NCI-H526 treated with DMSO at 0.1 percent for 48 hours (cell line): ENCODE measurements around the gene RAB3GAP2.
"Not testable (repeated sequence)": the region's sequence is repeated elsewhere in the genome, so short reads cannot be mapped to it uniquely, and the experiment has no call there.

Source experiments
- DNase-seq: peaks from one replicate; lab custom pipeline; 2025; lab: John Stamatoyannopoulos, UW

RAB3GAP2 gene

DNA sequence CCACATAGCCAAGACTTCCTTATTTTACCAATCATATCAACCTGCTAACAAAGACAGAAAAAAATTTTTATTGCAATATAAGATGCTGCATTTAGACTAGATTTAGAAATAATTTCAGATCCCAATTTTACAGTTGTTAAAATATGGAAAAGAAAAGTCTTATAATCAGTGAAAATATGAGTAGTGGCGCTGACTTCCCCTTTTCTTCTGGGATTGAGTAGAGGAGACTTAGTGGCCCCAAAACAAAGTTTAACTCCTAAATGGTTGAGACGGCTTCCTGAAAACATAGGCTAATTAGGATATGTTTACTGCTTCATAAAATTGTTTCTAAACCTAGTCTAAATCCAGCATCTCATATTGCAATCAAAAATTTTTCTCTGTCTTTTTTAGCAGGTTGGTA is 68.4 kb downstream of the RAB3GAP2 start:
- no peak for DNase-seq

DNA sequence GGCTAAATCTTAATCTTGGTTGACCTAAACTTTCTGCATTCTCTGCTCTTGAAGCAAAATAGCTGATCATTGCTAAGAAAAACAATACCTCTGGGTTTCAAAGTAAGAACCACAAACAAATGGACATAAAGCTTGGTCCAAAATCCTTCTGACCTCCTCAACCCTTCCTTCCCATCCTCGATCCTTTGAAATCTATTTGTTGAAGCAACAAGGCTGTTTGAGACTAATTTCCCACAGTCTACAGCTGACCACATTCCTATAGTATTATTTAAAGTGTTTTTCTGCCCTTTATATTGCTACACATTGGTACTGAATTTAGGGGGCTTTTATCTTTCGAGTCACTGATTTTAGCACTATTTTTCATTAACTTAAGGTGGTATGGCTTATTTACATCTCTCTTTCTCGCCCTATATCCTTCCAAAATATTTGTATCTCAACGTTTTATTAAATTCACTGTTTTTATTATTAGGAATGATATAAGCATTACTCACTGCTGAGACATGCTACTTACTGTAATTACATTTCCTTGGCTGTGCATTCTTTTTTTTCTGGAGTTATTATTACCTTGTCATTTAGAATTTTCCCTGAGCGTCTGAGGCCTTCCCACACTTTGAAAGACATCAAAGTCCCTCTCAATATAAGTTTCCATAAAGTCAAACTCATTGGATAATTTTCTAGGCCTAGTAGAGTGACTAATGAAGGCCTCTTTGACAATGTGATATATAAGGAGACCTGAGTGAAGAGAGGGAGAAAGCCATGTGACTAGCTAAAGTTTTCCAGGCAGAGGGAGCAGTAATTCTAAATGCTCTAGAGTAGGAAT is 73.9 kb downstream of the RAB3GAP2 start:
- no peak for DNase-seq

DNA sequence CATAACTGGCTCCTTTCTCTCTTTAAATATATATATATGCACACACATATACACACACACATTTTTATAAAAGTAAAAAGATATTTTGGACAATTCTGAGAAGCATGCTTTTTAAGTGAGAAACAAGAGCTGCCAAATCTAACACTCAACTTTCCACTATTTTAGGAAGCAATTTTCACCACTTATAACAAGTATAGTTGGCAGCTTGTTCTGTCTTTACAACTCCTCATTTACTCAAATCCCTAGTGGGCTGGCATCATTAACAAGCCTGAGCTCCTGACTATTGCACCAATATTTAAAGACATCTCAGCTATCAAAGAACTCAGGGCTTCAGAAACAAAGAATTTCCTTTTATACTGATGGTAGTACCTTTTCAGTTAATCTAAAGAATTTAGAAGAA is 76.6 kb downstream of the RAB3GAP2 start:
- no peak for DNase-seq

DNA sequence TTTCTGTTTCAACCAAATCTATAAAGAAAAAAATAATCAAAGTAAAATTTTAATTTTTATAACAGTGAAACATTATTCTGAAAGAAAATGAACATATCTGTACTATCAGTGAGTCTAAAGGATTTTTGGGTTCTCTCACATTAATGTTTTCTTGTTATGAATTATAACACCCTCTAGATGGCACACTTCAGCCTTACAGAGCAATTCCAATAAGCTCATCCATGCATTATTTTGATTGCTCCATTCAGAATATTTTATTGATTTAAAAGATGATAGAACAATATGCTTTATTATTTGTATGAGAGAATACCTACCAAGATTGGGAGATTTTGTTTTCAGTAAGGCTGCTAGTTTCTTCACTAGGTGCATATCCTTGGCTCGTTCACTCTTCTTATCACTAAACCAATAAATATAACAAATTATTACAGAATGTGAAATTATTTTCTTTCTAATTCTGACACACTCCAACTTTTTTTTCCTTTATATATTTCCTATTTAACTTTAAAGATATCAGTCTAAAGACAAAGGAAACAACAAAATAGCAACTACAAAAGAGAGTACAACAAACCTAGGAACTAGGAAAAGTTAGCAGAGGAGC is 82.4 kb downstream of the RAB3GAP2 start:
- DNase-seq: peak; percentile 1

DNA sequence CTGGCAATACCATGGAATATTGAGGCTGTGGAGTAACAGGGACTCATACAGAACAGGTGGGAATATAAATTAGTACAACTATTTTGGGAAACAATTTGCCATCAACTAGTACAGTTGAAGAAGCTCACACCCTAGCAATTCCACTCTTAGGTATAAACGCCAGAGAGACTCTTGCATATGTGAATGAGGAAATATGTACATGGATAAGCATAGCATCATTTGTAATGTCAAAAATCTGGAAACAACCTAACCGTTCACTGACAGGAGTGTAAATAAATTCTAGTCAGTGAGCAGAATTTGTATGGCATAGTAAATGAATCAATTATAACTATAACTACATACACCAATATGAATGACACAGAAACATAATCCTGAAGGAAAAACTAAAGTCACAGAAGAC is 83.7 kb downstream of the RAB3GAP2 start:
- DNase-seq: no peak

DNA sequence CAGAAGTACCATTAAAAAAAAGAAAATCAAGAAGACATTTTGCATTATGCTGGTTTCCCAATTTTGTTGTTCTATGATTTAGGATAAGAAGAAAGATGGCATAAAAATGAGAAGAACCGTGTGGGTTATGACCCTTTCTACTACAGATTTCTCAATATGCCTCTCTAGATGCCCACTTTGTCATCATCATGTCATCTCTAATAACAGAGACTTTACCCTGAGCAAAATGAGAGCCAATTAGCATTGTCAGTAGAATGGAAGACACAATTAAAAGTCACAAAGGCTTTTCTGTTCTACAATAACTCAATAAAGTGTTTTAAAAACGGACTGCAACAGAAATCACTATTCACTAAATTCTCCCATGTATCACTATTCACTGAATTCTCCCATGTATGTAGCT is 85.5 kb downstream of the RAB3GAP2 start:
- DNase-seq: no peak

DNA sequence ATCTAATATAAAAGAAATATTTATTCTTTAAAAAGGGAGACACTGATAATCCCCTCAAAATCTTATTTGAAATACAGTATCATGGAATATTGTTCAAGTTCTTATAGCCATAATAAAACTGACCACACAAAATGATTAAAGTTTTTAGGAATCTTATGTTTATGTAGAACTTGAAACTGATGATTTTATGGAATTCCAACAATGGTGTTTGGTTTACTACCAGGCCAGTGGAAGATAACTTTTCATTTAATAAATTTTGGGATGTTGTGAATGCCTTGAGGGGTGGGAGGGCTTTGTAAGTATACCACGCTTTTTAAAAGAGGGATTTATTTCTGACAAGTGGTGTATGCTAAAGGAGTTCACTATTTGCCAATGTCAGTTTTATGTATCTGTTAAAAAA is 87.7 kb downstream of the RAB3GAP2 start:
- DNase-seq: no peak

DNA sequence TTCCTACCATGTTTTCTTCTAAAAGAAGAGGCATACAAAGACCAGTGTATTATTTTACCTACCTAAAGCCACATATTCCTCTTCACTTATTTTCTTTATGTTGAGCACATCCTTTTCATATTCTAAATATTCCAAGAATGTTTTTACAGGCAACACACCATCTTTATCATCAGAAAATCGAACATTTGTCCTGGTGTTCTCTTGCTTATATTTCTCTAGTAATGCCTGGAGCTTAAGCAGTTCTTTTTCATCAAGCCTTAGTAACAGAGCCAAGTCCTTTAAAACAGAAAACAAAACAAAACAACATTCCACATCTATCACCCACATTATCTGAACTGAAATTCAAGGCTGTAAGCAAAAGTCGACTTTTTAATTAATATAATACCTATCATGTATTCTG is 89.6 kb downstream of the RAB3GAP2 start:
- no peak for DNase-seq

DNA sequence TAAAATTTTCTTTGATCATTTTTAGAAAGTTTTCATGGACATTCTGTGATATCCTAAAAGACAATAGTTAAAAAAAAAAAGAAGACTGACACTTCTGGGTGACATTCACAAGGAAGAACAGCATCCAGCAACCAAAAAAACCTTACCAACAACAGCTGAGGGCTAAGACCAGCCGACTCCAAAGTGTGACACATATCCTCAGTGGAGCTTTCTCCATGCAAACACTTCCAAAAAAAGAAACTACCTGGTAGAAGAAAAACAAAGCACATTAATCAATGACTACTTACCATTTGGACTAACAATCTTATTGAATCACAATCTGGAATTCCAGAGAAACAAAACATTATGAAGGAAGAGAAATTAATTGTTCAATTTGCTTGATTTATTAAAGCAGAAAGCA is 90.1 kb downstream of the RAB3GAP2 start:
- no peak for DNase-seq

DNA sequence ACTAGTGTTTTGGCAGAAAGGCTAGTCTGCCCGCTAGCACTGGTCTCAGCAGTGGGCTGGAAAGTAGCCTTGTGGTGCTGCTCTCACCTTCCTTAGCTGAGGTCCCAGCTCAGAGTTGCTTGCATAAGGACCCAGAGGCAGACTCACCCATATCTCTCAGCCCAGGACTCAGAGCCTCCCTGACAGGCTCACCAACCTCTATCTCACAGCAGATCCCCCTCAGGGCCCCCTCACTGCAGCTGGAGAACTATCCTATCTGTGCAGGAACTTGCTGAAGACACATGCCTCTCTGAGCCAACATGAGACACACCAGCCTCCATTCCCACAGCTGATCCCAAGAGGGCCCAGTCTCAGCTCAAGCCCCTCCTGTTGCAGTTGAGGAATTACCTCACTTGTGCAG is 95.7 kb downstream of the RAB3GAP2 start:
- DNase-seq: no peak

DNA sequence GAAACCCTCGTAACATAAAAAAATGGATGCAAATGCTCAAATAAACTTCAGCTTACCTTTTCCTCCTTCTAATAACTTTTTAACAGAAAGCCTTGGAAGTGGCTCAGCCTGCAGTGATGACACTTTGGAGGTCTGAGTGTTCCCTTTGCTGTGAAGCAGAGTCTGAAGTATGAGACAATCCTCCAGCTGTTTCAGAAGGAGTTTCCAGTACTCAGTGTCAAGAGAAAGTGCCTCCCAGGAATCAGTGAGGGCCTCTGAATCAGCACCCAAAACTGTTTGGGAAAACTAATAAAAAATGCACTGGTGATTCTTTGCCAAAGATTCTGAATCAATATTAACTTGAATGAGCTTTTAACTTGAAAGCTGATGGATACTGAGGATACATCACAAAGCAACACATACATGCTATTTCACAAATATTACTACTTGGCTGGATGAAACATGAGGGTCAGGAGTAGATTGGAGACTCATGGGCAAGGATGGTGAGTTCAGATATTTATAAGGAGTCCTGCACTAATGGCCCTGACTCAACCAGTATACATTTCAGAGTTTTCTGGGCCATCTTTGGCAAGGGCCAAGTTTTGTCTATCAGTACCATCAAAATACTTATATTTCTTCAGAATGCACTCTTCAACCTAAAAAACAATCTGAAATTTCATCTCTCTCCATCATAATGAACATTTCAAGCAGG is 101.3 kb downstream of the RAB3GAP2 start:
- DNase-seq: no peak

DNA sequence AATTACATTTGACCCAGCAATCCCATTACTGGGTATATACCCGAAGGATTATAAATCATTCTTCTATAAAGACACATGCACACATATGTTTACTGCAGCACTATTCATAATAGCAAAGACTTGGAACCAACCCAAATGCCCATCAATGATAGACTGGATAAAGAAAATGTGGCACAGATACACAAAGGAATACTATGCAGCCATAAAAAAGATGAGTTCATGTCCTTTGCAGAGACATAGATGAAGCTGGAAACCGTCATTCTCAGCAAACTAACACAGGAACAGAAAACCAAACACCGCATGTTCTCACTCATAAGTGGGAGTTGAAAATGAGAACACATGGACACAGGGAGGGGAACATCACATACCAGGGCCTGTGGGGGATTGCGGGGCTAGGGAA is 102.4 kb downstream of the RAB3GAP2 start:
- DNase-seq: not testable (repeated sequence)

DNA sequence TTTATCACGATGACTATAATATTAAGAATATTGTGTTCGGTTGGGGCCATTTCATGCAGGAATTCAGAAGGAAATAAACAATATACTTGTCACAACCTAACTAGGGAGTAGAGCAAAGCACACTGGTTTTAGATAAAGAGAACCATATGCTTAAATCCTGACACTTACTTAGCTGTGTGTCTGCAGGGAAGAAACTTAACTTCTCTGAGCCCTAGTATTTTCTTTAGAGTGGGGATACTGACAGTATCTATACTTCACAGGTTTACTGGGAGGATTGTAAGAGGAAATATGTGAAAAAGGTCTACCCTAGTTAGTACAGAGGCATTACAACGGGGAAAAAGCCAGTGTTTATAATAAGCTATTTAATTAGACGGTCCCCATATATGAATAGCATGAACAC is 105.4 kb downstream of the RAB3GAP2 start:
- no peak for DNase-seq

DNA sequence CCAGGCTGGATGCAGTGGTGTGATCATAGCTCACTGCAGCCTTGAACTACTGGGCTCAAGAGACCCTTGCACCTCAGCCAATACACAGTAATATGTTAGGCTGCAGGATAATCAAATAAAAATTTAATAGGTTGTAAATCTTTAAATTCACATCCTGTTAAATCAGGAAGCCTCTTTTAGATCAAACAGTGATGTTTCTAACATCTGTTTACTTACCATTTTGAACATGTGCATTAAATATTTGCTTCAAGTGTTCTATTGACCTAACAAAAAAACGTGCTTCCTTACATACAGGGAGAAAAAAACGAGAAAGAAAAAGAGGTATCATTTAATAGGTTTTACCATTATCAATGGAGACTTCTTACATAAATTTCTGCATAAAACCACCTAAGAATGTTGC is 107.7 kb downstream of the RAB3GAP2 start:
- DNase-seq: no peak

DNA sequence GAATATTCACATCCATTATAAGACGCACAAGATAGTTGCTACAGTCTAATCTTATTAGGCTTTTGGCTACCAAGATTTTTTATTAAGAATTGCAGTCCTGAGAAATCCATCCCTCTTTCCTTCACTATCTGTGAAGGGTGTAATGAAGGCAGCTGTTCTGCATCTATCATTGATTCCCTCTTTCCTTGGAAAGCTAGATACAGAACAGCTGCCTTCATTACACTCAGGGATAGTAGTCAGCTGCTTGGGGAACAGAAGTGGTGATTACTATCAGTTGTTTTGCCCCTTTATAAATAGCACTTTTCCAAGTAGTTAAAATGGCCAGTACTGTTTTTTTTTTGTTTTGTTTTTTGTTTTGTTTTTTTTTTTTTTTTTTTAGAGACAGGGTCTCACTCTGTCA is 108.1 kb downstream of the RAB3GAP2 start:
- no peak for DNase-seq

DNA sequence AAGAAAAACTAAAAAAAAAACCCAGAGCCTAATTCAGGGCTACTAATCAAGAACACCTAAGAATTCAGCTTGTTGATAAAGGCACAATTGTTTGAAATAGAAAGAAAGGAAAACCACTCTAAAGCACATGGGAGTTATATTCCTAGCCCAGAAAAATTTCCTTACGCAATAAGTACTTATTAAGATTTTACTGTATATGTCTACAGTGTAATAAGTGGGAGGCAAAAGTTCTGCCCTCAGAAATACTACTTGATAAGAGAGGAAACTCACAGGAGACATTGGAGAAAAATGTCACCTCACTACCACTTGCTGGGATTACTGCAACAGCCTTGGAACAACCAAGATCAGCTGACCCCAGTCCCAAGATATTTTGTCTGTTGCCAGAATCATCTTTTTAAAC is 112.2 kb downstream of the RAB3GAP2 start:
- DNase-seq: no peak

DNA sequence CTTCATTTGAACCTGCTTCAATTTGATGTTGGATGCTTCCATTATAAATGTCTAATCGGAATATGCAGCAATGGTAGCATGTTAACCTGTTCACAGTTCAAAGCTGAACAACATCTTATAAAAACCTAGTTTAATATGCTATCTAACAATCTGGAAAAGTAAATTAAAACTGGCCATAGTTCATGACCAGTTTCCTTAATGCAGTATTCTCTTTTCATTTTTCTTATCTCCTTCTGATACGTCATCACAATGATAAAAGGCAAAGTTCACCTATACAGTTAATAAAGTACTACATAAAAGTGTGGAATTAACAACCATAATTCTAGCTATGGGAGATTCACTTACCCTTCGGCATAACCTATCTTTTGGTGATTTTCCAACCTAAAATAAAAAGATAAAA is 113.2 kb downstream of the RAB3GAP2 start:
- DNase-seq: no peak

DNA sequence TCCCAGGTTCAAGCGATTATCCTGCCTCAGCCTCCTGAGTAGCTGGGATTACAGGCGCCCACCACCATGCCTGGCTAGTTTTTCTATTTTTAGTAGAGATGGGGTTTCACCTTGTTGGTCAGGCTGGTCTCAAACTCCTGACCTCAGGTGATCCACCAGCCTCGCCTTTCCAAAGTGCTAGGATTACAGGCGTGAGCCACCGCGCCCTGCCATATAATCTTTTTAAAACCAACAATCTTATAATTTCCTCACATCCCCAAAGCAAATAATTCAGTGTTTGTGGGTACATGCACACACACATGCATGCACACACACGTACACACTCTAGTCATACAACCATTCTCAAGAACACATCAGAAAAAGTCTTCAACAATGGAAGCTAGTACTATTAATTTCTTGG is 113.7 kb downstream of the RAB3GAP2 start:
- DNase-seq: not testable (repeated sequence)

DNA sequence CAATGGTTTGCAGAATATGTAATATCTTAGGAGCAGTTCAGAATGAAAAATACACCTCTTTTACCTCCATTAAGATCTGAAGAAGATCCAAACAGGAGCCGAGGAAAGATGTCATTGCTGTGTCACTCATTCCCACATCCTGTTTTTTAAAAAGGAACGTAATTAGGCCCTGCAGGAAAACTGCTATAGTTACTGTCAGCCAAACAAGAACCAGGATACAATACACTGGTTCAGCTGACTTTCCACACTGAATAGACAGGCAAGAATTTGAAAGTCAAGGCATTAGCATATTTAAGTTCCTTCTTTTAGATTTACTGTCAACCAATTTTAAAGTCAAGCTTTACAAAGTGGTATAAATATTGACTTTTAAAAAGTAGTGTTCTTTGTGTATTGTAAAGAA is 114.5 kb downstream of the RAB3GAP2 start:
- DNase-seq: no peak

DNA sequence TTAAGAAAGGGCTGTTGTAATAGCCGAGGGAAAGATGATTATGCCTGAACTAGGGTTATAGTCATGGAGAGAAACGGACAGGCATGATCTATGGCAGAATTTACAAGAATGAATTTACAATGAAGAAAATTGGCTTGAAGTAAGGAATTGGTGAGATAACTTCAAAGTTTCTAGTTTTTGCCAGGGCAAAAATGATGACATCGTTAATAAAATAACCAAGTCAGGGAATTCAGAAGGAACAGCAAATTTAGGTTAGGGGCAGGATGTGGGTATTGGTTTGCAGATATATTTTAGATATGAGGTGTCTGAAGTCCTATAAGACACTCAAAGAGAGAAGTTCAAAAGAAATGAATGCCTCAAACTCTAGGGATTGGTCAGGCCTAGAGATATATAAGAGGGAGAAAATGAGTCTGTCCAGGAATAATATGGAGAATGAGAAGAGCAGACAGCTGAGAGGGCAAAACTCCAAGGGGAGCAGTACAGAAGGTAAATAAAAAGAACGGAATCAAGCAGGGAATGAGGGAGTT is 115.6 kb downstream of the RAB3GAP2 start:
- no peak for DNase-seq

DNA sequence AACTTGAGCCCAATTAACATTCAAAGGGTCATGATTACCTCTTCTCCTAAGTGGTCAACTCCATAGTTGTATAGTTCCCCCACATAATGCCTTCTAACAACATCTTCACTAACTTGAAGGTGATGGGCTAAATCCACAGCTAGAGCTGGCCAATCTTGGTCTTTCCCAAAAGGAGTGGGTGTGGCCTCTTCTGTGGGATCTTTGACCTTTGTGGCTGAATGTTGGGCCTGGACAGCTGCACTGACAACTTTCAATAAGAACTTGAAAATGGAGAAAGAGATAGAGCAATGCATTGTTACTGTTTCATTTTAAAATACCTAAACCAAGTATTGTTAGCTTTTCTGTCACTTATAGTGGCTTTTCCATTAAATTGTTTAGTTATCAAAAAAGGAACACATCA is 119.1 kb downstream of the RAB3GAP2 start:
- no peak for DNase-seq

DNA sequence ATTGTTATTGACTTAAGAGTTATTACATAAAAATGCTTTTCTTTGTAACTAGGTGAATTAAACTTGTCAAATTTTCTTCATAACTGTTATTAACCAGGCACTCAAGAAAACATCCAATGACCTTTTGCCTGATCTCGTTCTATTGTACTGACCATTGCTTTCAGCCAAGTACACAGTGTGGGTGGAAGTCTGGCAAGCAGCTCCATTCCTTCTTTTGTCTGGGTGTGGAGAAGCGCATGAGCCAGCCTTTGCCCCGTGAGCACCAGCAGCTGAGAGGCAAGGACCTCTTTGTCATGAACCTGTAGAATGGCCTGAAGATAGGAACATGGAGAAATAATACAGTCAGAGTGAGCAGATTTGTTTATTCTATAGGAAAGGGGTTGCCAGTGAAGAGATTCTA is 120.8 kb downstream of the RAB3GAP2 start:
- no peak for DNase-seq

DNA sequence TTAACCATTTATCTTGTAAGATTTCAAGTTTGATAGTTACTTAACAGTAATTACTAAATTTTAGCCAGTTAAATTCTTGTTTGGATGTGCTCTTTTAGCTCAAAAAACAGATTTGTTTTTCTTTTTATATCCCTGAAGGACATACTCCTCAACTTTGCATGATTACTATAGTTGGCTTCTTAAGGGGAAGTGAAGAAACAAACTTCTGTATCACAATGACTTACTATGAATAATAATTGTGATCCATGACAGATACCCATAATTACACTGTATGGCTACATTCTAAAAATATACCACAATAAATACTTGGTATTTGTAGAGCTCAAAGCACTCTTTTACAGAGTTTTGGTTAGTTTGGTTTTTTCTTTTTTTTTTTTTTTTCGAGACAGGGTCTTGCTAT is 122.5 kb downstream of the RAB3GAP2 start:
- DNase-seq: no peak
